Uterus (tissue), 2 donors: ENCODE measurements around the gene HMGB4.

Experiments
- CTCF ChIP-seq, 4 experiments: fragments of 200-600 bp in 2 of 4; fragments of 450-650 bp in 2 of 4; sonication (generic) in 2 of 4; IDR thresholded peaks; one replicate each; pipeline ENCODE4 v1.5.1; 2016 to 2019; ENCODE audit warnings: antibody characterized with exemption in 4 of 4, mild to moderate bottlenecking in 2 of 4, moderate library complexity in 1 of 4
- POLR2A ChIP-seq, 2 donors: fragments of 450-650 bp; IDR thresholded peaks; one replicate each; pipeline ENCODE4 v1.6.1; 2016; ENCODE audit warnings: antibody characterized with exemption in 2 of 2, mild to moderate bottlenecking in 1 of 2, moderate library complexity in 1 of 2

- TF ChIP-seq CTCF (IDR thresholded peaks at IDR 0.05) (no peak), POLR2A (IDR thresholded peaks at IDR 0.05) (no peak)
Measured at GRCh38 chr1:33860671-33861070, 3.2 kb upstream of the HMGB4 start.
